GM12801 (cell line): ENCODE measurements around the gene WFIKKN1.

ENCODE experiments used
- TF ChIP-seq, protein P1 (sequence below): IDR thresholded peaks from one replicate; pipeline ENCODE4 v1.5.1; 2011; ENCODE audit warnings: control low read depth; ENCODE audit not compliant: insufficient read length; ENCODE audit errors: extremely low read depth

The WFIKKN1 gene

DNA sequence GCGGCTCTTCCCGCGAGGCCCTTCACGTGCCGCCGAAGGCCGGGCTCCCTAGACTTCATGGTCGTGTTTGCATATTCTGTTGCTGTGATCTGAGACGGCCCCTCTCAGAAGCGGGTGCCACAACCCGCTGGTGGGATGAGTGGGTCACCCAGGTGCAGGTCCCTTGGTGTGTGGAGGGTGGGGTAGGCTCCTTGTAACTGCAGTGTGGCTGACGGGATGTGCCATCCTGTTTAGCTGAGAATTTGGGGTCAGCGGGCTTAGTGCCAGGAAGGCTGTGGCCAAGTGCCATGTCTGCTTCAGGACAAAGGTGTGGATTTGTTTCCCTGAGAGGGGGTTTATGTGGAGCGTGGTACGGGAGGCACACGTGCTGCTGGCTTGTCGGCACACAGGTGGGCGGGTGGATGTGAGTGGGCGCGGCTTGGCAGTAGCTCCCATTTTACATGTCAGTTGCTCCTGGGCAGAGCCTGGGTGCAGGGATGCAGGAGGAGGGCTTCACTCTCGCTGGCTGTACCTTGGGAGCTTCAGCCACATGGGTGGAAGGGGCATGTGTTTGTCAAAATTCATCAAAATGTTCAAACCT is 9.2 kb upstream of the WFIKKN1 start:
- TF ChIP-seq, protein P1, sequence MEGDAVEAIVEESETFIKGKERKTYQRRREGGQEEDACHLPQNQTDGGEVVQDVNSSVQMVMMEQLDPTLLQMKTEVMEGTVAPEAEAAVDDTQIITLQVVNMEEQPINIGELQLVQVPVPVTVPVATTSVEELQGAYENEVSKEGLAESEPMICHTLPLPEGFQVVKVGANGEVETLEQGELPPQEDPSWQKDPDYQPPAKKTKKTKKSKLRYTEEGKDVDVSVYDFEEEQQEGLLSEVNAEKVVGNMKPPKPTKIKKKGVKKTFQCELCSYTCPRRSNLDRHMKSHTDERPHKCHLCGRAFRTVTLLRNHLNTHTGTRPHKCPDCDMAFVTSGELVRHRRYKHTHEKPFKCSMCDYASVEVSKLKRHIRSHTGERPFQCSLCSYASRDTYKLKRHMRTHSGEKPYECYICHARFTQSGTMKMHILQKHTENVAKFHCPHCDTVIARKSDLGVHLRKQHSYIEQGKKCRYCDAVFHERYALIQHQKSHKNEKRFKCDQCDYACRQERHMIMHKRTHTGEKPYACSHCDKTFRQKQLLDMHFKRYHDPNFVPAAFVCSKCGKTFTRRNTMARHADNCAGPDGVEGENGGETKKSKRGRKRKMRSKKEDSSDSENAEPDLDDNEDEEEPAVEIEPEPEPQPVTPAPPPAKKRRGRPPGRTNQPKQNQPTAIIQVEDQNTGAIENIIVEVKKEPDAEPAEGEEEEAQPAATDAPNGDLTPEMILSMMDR = no peak

DNA sequence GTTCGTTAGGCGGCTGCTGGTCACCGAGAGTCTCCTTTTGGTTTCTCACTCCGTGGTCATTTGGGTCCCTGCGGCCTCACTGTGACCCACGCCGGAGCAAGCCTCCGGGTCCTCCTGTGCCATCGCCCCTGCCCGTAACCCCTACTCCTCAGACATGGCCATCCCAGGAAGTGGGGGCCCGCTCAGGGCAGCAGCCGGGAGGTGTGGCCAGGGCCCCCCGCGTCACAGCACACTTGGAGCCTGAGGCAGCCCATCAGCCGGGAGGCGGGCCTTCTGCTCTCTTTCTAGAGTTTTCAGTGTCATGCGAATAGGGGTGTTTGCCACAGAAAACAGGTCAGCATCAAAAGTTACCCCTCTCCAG is 7.9 kb upstream of the WFIKKN1 start:
- TF ChIP-seq, protein P1 = no peak

DNA sequence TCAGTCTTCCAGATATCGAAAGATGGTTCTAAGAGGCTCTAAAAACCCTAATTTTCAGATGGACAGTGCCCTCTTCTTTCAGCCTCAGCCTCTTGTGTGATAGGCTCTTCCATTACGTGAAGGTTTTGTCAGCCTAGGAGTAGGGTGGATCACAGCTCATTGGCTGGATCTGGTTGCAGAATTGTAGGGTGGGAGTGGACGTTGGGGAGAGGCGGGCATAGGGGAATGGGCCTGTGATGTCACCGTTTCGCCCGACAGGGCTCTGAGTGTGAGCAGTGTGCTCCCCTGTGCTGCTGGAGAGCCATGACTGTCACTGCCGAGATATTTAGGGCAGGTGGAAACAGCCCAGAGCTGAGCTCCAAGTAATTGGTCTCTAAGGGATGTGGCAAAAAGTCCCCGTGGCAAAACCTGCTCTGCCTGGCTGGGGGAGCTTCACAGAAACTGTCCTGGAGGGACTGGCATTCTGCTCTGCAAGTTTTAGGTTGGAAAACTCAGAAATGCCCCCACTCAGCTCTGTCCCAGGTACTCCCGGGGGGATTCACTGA is 6.2 kb upstream of the WFIKKN1 start:
- TF ChIP-seq, protein P1 = no peak

DNA sequence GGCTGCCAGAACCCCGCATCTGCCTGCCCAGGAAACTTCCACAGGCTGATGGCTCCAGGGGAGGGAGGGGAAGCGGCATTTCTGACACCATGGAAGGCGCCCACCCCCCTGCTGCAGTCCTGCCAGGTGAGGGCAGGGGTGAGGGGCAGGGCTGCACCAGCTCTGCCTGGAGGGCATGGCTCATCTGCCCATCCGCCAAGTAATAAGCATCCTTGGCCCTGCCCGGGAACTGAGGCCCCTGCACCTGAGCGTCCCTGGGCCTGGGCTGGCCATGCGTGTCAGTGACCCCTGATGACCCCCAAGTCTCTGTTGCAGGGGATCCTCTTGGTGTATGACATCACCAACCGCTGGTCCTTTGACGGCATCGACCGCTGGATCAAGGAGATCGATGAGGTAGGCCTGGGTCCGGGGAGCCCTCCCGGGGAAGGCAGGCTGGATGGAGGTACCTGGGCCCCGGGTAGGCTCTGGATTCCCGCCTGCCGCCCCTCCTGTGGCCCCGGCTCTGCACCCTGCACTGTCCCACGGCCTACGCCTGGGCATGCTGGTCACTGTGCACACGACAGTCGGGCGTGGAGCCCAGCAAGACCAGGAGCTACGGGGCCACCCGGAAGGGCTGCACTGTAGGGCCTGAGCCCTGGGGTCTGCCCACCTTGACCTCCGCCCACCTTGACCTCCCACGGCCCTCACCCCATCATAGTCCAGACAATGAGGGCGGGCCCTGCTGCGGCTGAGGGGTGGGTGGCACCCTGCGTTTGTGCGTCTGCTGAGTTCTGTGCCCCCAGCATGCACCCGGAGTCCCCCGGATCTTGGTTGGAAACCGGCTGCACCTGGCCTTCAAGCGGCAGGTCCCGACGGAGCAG is 5.4 kb upstream of the WFIKKN1 start:
- TF ChIP-seq, protein P1 = no peak

DNA sequence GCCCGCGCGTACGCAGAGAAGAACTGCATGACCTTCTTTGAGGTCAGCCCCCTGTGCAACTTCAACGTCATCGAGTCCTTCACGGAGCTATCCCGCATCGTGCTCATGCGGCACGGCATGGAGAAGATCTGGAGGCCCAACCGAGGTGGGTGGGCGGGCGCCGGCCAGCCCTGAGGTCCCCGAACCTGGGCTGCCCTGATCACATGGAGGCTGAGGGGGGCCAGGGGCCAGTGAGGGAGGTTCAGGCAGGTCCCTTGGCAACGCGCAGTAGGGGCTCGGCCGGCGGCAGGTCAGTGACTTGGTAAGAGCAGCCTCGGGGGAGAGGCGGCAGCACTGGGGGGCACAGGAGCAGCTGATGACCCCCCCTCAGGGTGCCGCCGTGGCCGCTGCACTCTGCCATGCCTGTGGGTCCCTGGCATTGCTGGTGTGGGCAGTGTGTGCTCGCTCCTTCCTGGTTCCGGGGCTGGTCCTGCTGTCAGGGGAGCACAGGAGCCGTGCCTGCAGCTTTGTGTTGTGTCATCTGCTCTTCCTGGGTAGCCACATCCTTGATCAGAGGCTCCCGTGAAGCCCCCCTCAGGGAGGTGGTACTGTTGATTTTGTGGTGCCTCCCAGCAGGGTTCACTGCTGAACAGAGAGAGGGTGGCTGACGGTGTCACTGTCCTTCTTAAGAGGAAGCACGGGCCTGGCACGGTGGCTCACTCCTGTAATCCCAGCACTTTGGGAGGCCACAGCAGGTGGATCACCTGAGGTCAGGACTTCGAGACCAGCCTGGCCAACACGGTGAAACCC is 4.6 kb upstream of the WFIKKN1 start:
- TF ChIP-seq, protein P1 = no peak

DNA sequence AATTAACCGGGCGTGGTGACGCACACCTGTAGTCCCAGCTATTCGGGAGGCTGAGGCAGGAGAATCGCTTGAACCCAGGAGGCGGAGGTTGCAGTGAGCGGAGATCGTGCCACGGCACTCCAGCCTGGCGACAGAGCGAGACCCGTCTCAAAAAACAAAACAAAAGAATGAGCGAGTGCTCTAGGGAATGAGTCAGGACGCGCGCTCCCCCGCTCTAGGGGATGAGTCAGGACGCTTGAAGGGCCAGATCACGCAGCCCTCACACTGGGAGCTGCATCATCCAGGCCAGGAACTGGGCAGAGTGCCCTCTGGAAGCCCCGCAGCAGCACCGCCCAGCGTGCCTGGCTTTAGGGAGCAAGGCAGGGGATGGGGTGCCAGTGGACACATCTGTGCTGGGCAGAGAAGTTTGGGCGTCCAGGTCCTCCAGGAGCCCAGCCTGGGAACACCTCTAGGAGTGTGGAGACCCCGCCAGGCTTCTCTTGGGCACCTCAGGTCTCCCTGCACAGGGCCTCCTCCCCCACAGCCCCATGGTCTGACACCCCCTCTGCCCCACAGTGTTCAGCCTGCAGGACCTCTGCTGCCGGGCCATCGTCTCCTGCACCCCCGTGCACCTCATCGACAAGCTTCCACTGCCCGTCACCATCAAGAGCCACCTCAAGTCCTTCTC is 3.9 kb upstream of the WFIKKN1 start:
- TF ChIP-seq, protein P1 = no peak
